B cell (primary cell): ENCODE data around the gene SMIM41. TPM values are rescaled to one million over a fixed set of nuclear protein-coding genes. Genes with fewer than 3 reads are reported as not detected.

Source experiments
- ATAC-seq: fragments of 200-7000 bp; cut with Tn5 transposase; one replicate; pipeline ENCODE4 v1.10.0; 2021; ENCODE audit warnings: low read depth, mild to moderate bottlenecking, moderate number of reproducible peaks, moderate library complexity
- CTCF ChIA-PET: fragments of 350-600 bp; sonication (Branson Sonifier 250); formaldehyde crosslinking; loops from one replicate; lab custom pipeline; 2021; ENCODE audit warnings: antibody characterized with exemption, inconsistent platforms; lab: Charles Lee
- POLR2A ChIA-PET: fragments of 350-600 bp; sonication (Branson Sonifier 250); formaldehyde crosslinking; loops from one replicate; lab custom pipeline; 2021; ENCODE audit warnings: antibody characterized with exemption; lab: Charles Lee
- DNase-seq: peaks from one replicate; pipeline ENCODE4 v3.0.0; 2013
- H2AFZ ChIP-seq: 2 replicates; pipeline ENCODE4 v1.6.1; 2012; ENCODE audit warnings: mild to moderate bottlenecking, low read depth, low read length; ENCODE audit not compliant: insufficient read depth, poor library complexity, severe bottlenecking
- H3K27ac ChIP-seq, 2 donors: 1 replicate in 1 of 2; 2 replicates in 1 of 2; pipeline ENCODE4 v1.5.1; 2012 to 2013; ENCODE audit warnings: low read length in 2 of 2, mild to moderate bottlenecking in 2 of 2, moderate library complexity in 1 of 2
- H3K27me3 ChIP-seq, 4 experiments: fragments of 200-600 bp in 1 of 4; sonication (generic) in 1 of 4; replicated peaks in 1 of 4; 1 replicate in 2 of 4; 2 replicates in 2 of 4; pipeline versions ENCODE4 v1.6.1 to v1.7.0; 2013 to 2016; ENCODE audit warnings: low read length in 3 of 4, mild to moderate bottlenecking in 2 of 4, mixed read lengths in 1 of 4, moderate library complexity in 1 of 4; ENCODE audit not compliant: insufficient read depth in 4 of 4, control insufficient read depth in 3 of 4; ENCODE audit errors: control extremely low read depth in 1 of 4
- H3K36me3 ChIP-seq, 2 experiments: replicated peaks in 1 of 2; 1 replicate in 1 of 2; 2 replicates in 1 of 2; pipeline versions ENCODE4 v1.6.1 to v1.7.1; 2013; ENCODE audit warnings: low read length in 1 of 2; ENCODE audit not compliant: insufficient read depth in 2 of 2, control insufficient read depth in 1 of 2; ENCODE audit errors: control extremely low read depth in 1 of 2, extremely low read depth in 1 of 2
- H3K4me1 ChIP-seq, 2 donors: fragments of 200-600 bp in 1 of 2; sonication (generic) in 1 of 2; 1 replicate in 1 of 2; 2 replicates in 1 of 2; pipeline versions ENCODE4 v1.5.1 to v1.6.1; 2013 to 2017; ENCODE audit warnings: low read length in 2 of 2; ENCODE audit not compliant: control insufficient read depth in 2 of 2, insufficient read depth in 2 of 2
- H3K4me2 ChIP-seq: replicated peaks from 2 replicates; pipeline ENCODE3; 2012; ENCODE audit warnings: mild to moderate bottlenecking, low read depth, low read length; ENCODE audit not compliant: poor library complexity, severe bottlenecking
- H3K4me3 ChIP-seq, 5 experiments: fragments of 200-600 bp in 1 of 5; sonication (generic) in 1 of 5; 1 replicate in 3 of 5; 2 replicates in 2 of 5; pipeline versions ENCODE4 v1.5.1 to v1.7.0; 2011 to 2016; ENCODE audit warnings: low read length in 4 of 5, mild to moderate bottlenecking in 4 of 5, low read depth in 2 of 5, control low read depth in 1 of 5, moderate library complexity in 1 of 5; ENCODE audit not compliant: insufficient read depth in 1 of 5; ENCODE audit errors: control extremely low read depth in 1 of 5, extremely low read depth in 1 of 5
- H3K79me2 ChIP-seq: fragments of 200-600 bp; sonication (generic); one replicate; pipeline ENCODE4 v1.6.0; 2016; ENCODE audit warnings: low read length; ENCODE audit not compliant: control insufficient read depth, insufficient read depth
- H3K9ac ChIP-seq: fragments of 200-600 bp; sonication (generic); 2 replicates; pipeline ENCODE4 v1.6.1; 2017; ENCODE audit warnings: mild to moderate bottlenecking, low read length, moderate library complexity
- H3K9me3 ChIP-seq, 3 donors: one replicate each; pipeline versions ENCODE4 v1.6.1 to v1.7.1; 2013; ENCODE audit warnings: low read length in 2 of 3; ENCODE audit not compliant: control insufficient read depth in 2 of 3, insufficient read depth in 1 of 3; ENCODE audit errors: control extremely low read depth in 1 of 3
- H4K20me1 ChIP-seq: 2 replicates; pipeline ENCODE4 v1.6.0; 2012; ENCODE audit warnings: mild to moderate bottlenecking, low read length; ENCODE audit not compliant: insufficient read depth, control insufficient read depth, poor library complexity, severe bottlenecking
- H3K27ac Mint-ChIP-seq: one replicate; pipeline ENCODE4 v1.8.0; 2021; ENCODE audit warnings: mixed read lengths
- H3K27me3 Mint-ChIP-seq: one replicate; pipeline ENCODE4 v1.8.0; 2021; ENCODE audit warnings: mixed read lengths
- H3K4me1 Mint-ChIP-seq: one replicate; pipeline ENCODE4 v1.8.0; 2021; ENCODE audit warnings: mixed read lengths
- H3K4me3 Mint-ChIP-seq: one replicate; pipeline ENCODE4 v1.8.0; 2021; ENCODE audit warnings: mixed read lengths
- H3K9me3 Mint-ChIP-seq: one replicate; pipeline ENCODE4 v1.8.0; 2022; ENCODE audit warnings: mixed read lengths; ENCODE audit not compliant: insufficient read depth
- CTCF ChIP-seq: fragments of 200-600 bp; IDR thresholded peaks from one replicate; pipeline ENCODE4 v1.8.0; 2022; ENCODE audit warnings: antibody characterized with exemption, mild to moderate bottlenecking
- EZH2 ChIP-seq: IDR thresholded peaks from 2 replicates; pipeline ENCODE4 v1.6.1; 2012; ENCODE audit warnings: borderline replicate concordance, low read depth, mild to moderate bottlenecking, moderate library complexity, low read length; ENCODE audit not compliant: insufficient read depth, poor library complexity, severe bottlenecking
- WGBS: methylation state at CpG from one replicate; pipeline ENCODE4 v1.1.5; 2013; ENCODE audit warnings: missing lambda C conversion rate; ENCODE audit not compliant: insufficient coverage; 5-methylcytosine and 5-hydroxymethylcytosine counted together
- intact Hi-C: fragments of 100-400 bp; cut with micrococcal nuclease; formaldehyde crosslinking; loops from one replicate; pipeline ENCODE4 v1.10.0; 2022
- polyA plus RNA-seq: library from polyadenylated mRNA; depleted of rRNA; stranded (reverse); fragments of >200 nt; gene quantifications from 2 replicates; pipeline ENCODE4 v1.2.3, GENCODE V29; 2012
- total RNA-seq, 2 donors: library from RNA; stranded (reverse); fragments of 120-200 nt in 1 of 2; gene quantifications; 1 replicate in 1 of 2; 2 replicates in 1 of 2; pipeline versions ENCODE4 v1.2.3 to v1.2.4, GENCODE V29; 2013 to 2022

The SMIM41 gene
- total and polyA plus RNA-seq, 2 donors (not counting 1 experiment from before 2014, with no cell fraction given), result 0.12 TPM; not detected in 1

DNA sequence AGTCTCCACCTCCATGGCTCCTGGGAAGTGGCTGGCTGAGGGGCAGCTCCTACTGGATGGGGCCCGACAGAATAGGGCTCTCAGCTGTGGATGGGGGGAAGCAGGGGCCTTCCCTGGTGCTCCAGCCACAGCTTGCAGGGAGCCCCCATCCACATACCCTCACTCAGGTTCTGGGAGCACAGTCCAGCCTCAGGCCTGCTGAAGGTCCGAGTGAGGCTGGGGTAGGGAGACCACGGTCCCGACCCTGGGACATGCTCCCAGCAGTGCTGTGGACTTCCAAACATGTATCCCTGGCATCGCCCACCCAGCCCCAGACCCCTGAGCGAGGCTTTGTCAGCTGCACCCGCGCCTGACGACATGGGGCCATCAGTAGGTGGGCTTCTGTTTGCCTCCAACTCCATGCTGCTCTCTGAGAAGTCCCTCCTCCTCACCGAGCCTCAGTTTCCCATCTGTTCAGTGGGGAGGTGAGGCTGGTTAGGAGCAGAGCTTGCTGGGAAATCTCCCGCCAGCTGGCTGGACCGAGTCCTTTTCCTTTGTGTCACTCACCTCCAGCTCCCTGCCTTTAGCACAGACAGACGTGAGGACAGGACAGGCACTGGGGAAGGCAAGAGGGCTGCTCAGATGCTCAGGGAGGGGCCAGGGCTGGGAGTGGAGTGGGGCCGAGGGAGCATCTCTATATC, 18.9 kb upstream of the SMIM41 start:
- H3K9me3 Mint-ChIP-seq, result no peaks in the 10 kb centered on the region

More for the DNA sequence above, 18.9 kb upstream of the SMIM41 start:
- CTCF ChIA-PET, result interaction anchor here (1.0 to 34.6 kb wide), 5 partner anchors 9 to 61 kb away, joined by 3 to 1315 read pairs (median 5); partner anchors contain the start of gene ATG101
- no peaks in the 10 kb centered on the region for H3K4me1 Mint-ChIP-seq
- 88% methylated on average over 5 of the region's 14 CpGs for whole genome bisulfite sequencing
- H3K27ac Mint-ChIP-seq, result no peak overlapping the region
- Histone ChIP-seq H3K36me3 (peaks cover 0 to 26% of the 10 kb centered on the region in 2 experiments), H3K9ac (no peak overlapping the region), H3K4me3 (no peak overlapping the region), H2AFZ (no peak overlapping the region), H3K4me1 (no peaks in the 10 kb centered on the region), H3K9me3 (no peaks in the 10 kb centered on the region), H3K27me3 (no peaks in the 10 kb centered on the region), H3K79me2 (no peaks in the 10 kb centered on the region), H3K27ac (no peak overlapping the region), H3K4me2 (no peak overlapping the region), H4K20me1 (no peaks in the 10 kb centered on the region)
- intact Hi-C loops, result no loop called here
- TF ChIP-seq CTCF, result no peak
- no peak for TF ChIP-seq EZH2
- DNase-seq, result no peak
- POLR2A ChIA-PET, result interaction anchor here (0.7 kb wide), 2 partner anchors 12 to 125 kb away, joined by 3 to 4 read pairs; no protein-coding TSS in a partner anchor
- no peak overlapping the region for H3K4me3 Mint-ChIP-seq
- ATAC-seq, result no peak
- H3K27me3 Mint-ChIP-seq, result peaks cover 7% of the 10 kb centered on the region
